ENCODE data around the gene ENOPH1. TPM values are rescaled to one million over a fixed set of nuclear protein-coding genes. Genes with fewer than 3 reads are reported as not detected.
"Not testable (repeated sequence)": the region's sequence is repeated elsewhere in the genome, so short reads cannot be mapped to it uniquely, and the experiment has no call there.

ENOPH1 gene
- total RNA-seq, result 89.7 TPM

GRCh38 chr4:82430193-82430963 lies at the start of gene ENOPH1, which contains the start of gene HNRNPDL:
ENOPH1 (plus strand) TSS chr4:82430590; CDS start chr4:82430830, 240 bp downstream.
HNRNPDL (minus strand) TSS chr4:82430462; CDS start chr4:82429690, 772 bp downstream.
- DNase-seq, result peak; percentile 97

GRCh38 chr4:82380831-82381230 lies 49.6 kb upstream of the ENOPH1 start:
- DNase-seq, result no peak

- DNase-seq, result no peak
These were observed 49.2 kb upstream of the ENOPH1 start for GRCh38 chr4:82381235-82381634.

- DNase-seq, result no peak
These were observed 48.6 kb upstream of the ENOPH1 start for GRCh38 chr4:82381661-82382296.

GRCh38 chr4:82382751-82383150 lies 47.6 kb upstream of the ENOPH1 start:
- DNase-seq, result no peak

GRCh38 chr4:82386312-82386711 lies 44.1 kb upstream of the ENOPH1 start:
- DNase-seq, result not testable (repeated sequence)

GRCh38 chr4:82388405-82388804 lies 42.0 kb upstream of the ENOPH1 start:
- DNase-seq, result no peak

GRCh38 chr4:82390061-82390460 lies 40.3 kb upstream of the ENOPH1 start:
- DNase-seq, result not testable (repeated sequence)

GRCh38 chr4:82394896-82395295 lies 35.5 kb upstream of the ENOPH1 start:
- DNase-seq, result no peak

GRCh38 chr4:82397527-82397926 lies 32.9 kb upstream of the ENOPH1 start:
- DNase-seq, result no peak

- DNase-seq, result no peak
These were observed 32.1 kb upstream of the ENOPH1 start for GRCh38 chr4:82398263-82398662.

- no peak for DNase-seq
These were observed 28.8 kb upstream of the ENOPH1 start for GRCh38 chr4:82401600-82401999.

GRCh38 chr4:82402196-82402775 lies 28.1 kb upstream of the ENOPH1 start:
- no peak for DNase-seq

- no peak for DNase-seq
These were observed 26.7 kb upstream of the ENOPH1 start for GRCh38 chr4:82403725-82404124.

GRCh38 chr4:82415061-82415460 lies 15.3 kb upstream of the ENOPH1 start:
- DNase-seq, result not testable (repeated sequence)

- no peak for DNase-seq
These were observed 14.4 kb upstream of the ENOPH1 start for GRCh38 chr4:82415922-82416365.

GRCh38 chr4:82419451-82419850 lies 10.9 kb upstream of the ENOPH1 start:
- no peak for DNase-seq

GRCh38 chr4:82421796-82422560 lies 8.4 kb upstream of the ENOPH1 start:
- DNase-seq, result no peak

GRCh38 chr4:82422616-82423015 lies 7.8 kb upstream of the ENOPH1 start:
- DNase-seq, result no peak

GRCh38 chr4:82423245-82424054 lies 6.9 kb upstream of the ENOPH1 start:
- DNase-seq, result no peak

- no peak for DNase-seq
These were observed 4.9 kb upstream of the ENOPH1 start for GRCh38 chr4:82425478-82425877.

- no peak for DNase-seq
These were observed 1.8 kb upstream of the ENOPH1 start for GRCh38 chr4:82428526-82428968.
